Measurements from ENCODE around the gene SCD5.

DNA sequence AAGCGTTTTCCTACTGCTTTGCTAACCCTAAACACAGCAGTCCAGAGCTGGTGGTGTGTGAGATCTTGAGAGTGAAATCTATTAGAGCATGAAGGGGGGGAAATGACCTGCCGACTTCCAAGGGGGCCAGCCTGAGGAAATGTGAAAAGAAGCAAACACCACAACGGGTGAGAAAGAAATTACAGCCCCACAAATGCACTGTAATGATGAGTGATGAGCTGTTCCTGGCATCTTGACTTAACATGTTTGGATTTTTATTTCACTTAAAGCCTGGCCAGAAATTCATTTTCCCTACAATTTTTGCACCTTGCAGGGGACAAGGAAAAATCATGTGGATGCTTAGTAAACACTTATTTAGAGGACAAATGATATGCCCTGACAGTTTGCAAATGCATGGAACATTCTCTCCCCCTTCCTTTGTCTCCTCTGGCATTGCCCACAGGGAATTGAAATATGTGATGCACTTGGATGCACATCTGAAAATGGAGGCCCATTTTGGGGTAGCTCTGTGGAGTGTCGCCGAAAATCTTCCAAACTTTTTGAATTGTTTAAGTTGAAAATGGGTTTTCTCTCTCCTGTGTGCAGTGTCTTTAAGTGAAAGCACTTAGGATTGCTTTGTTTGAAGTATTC, 152.5 kb downstream of the SCD5 start:
- TF ChIP-seq CTCF (IDR thresholded peaks at IDR 0.05; ENCODE audit: low read length): no peak
- no peak for TF ChIP-seq EZH2 (optimal IDR thresholded peaks at IDR 0.05; ENCODE audit: low read depth, low read length)
